ENCODE results near the gene CEP250.
"Not testable (repeated sequence)": the region's sequence is repeated elsewhere in the genome, so short reads cannot be mapped to it uniquely, and the experiment has no call there.

The CEP250 gene

GRCh38 chr20:35454881-35455609, at the start of gene CEP250:
CEP250 (plus strand) TSS chr20:35455598; CDS start chr20:35462368, 6,770 bp downstream.
- DNase-seq, result peak; percentile 95 to 96

GRCh38 chr20:35405775-35406174, 49.6 kb upstream of the CEP250 start:
- no peak for DNase-seq

- DNase-seq, result no peak
Observed at GRCh38 chr20:35408270-35408669, 47.1 kb upstream of the CEP250 start.

- DNase-seq, result no peak
Observed at GRCh38 chr20:35409542-35409941, 45.9 kb upstream of the CEP250 start.

GRCh38 chr20:35410613-35411012, 44.8 kb upstream of the CEP250 start:
- no peak for DNase-seq

- no peak for DNase-seq
Observed at GRCh38 chr20:35421322-35421721, 34.1 kb upstream of the CEP250 start.

- no peak for DNase-seq
Observed at GRCh38 chr20:35431621-35432429, 23.6 kb upstream of the CEP250 start.

- no peak for DNase-seq
Observed at GRCh38 chr20:35432430-35432735, 23.0 kb upstream of the CEP250 start.

- DNase-seq, result no peak
Observed at GRCh38 chr20:35433337-35433736, 22.1 kb upstream of the CEP250 start.

GRCh38 chr20:35434085-35435005, 21.1 kb upstream of the CEP250 start:
- DNase-seq, result no peak

GRCh38 chr20:35436177-35436573, 19.2 kb upstream of the CEP250 start:
- DNase-seq, result no peak

GRCh38 chr20:35437599-35437998, 17.8 kb upstream of the CEP250 start:
- DNase-seq, result no peak

- no peak for DNase-seq
Observed at GRCh38 chr20:35443003-35443402, 12.4 kb upstream of the CEP250 start.

GRCh38 chr20:35444226-35444625, 11.2 kb upstream of the CEP250 start:
- DNase-seq, result no peak

- no peak for DNase-seq
Observed at GRCh38 chr20:35446356-35447078, 8.9 kb upstream of the CEP250 start.

GRCh38 chr20:35447082-35447789, 8.2 kb upstream of the CEP250 start:
- peak; percentile 96 to 97 for DNase-seq

- DNase-seq, result no peak
Observed at GRCh38 chr20:35448788-35449373, 6.5 kb upstream of the CEP250 start.

GRCh38 chr20:35449855-35450254, 5.5 kb upstream of the CEP250 start:
- not testable (repeated sequence) for DNase-seq

GRCh38 chr20:35451295-35451694, 4.1 kb upstream of the CEP250 start:
- no peak for DNase-seq

GRCh38 chr20:35453647-35454046, 1.8 kb upstream of the CEP250 start:
- DNase-seq, result no peak

GRCh38 chr20:35456700-35457099, 1.3 kb downstream of the CEP250 start:
- DNase-seq, result not testable (repeated sequence)
